Measurements from ENCODE around the gene DBI. TPM values are rescaled to one million over a fixed set of nuclear protein-coding genes. Genes with fewer than 3 reads are reported as not detected.

DBI gene
- total and polyA plus RNA-seq, 2 of the 8 experiments (the other 6 are each of a cell fraction or from before 2014, with no cell fraction given), result 180 to 212 TPM

DNA sequence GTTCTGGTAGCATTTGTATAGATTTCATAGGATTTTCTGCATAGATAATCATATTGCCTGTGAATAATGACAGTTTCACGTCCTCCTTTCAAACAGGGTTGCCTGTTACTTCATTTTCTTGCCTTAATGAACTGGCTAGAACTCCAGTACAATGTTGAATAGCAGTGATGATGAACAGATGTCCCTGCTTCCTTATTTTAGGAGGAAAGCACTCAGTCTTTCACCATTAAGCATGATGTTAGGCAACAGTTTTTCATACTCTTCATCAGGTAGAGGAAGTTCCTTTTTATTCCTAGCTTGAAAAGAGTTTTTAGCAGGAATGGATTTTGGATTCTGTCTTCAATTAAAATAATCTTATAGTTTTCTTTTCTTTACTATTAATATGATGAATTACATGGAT lies 39.8 kb upstream of the DBI start:
- Histone ChIP-seq H3K36me3 (ENCODE audit: control insufficient read depth in 2 of 4, insufficient read depth in 4 of 4, low read length in 3 of 4) (no peaks in the 10 kb centered on the region), H4K91ac (replicated peaks; ENCODE audit: insufficient read length, low read length) (no peak overlapping the region), H3K79me1 (ENCODE audit: low read depth, low read length) (no peaks in the 10 kb centered on the region), H2AFZ (ENCODE audit: low read length) (no peak overlapping the region), H2AK5ac (ENCODE audit: low read depth, low read length) (no peak overlapping the region), H3K27me3 (replicated peaks in 1 of 4; ENCODE audit: control insufficient read depth in 3 of 4, extremely low read depth in 1 of 4, insufficient read depth in 3 of 4, low read length in 3 of 4) (no peaks in the 10 kb centered on the region), H3K56ac (replicated peaks; ENCODE audit: insufficient read length, low read depth, low read length) (no peak overlapping the region), H3K4me2 (ENCODE audit: insufficient read depth in 1 of 2, low read depth in 2 of 2, low read length in 2 of 2) (no peak overlapping the region), H2BK15ac (ENCODE audit: low read length) (no peak overlapping the region), H2BK12ac (ENCODE audit: low read depth, low read length) (no peak overlapping the region), H3K18ac (ENCODE audit: extremely low read depth, low read length) (no peak overlapping the region), H3K23me2 (ENCODE audit: low read depth, low read length) (no peaks in the 10 kb centered on the region), H3K9me3 (ENCODE audit: insufficient read depth in 2 of 2, low read depth in 1 of 2, low read length in 1 of 2) (no peaks in the 10 kb centered on the region), H3K4me3 (ENCODE audit: extremely low read depth in 1 of 4, insufficient read depth in 2 of 4, low read depth in 3 of 4, low read length in 4 of 4) (no peak overlapping the region), H4K5ac (ENCODE audit: insufficient read length, low read depth, low read length) (no peak overlapping the region), H4K8ac (ENCODE audit: extremely low read depth, insufficient read depth, low read length) (no peak overlapping the region), H3K27ac (ENCODE audit: low read depth, low read length) (no peak overlapping the region), H2BK5ac (ENCODE audit: low read depth, low read length) (no peak overlapping the region), H3K9ac (replicated peaks in 1 of 4; ENCODE audit: extremely low read depth in 1 of 4, low read depth in 3 of 4, low read length in 3 of 4) (no peak overlapping the region), H2BK120ac (replicated peaks; ENCODE audit: low read depth, low read length) (no peak overlapping the region), H3K4me1 (replicated peaks in 1 of 4; ENCODE audit: control insufficient read depth in 3 of 4, insufficient read depth in 4 of 4, low read length in 3 of 4) (no peaks in the 10 kb centered on the region), H2BK20ac (ENCODE audit: low read length) (no peak overlapping the region), H3K4ac (replicated peaks; ENCODE audit: insufficient read length, low read depth, low read length) (no peak overlapping the region), H3K23ac (ENCODE audit: insufficient read length) (no peak overlapping the region), H3K14ac (ENCODE audit: insufficient read length) (no peak overlapping the region), H3K79me2 (ENCODE audit: control insufficient read depth in 1 of 2, insufficient read depth in 2 of 2, low read length in 2 of 2) (no peaks in the 10 kb centered on the region), H4K20me1 (replicated peaks in 1 of 2; ENCODE audit: control insufficient read depth in 1 of 2, insufficient read depth in 2 of 2, low read length in 2 of 2) (no peaks in the 10 kb centered on the region)
- TF ChIP-seq, protein P1, sequence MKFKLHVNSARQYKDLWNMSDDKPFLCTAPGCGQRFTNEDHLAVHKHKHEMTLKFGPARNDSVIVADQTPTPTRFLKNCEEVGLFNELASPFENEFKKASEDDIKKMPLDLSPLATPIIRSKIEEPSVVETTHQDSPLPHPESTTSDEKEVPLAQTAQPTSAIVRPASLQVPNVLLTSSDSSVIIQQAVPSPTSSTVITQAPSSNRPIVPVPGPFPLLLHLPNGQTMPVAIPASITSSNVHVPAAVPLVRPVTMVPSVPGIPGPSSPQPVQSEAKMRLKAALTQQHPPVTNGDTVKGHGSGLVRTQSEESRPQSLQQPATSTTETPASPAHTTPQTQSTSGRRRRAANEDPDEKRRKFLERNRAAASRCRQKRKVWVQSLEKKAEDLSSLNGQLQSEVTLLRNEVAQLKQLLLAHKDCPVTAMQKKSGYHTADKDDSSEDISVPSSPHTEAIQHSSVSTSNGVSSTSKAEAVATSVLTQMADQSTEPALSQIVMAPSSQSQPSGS (IDR thresholded peaks at IDR 0.05; ENCODE audit: low read length), result no peak
- TF ChIP-seq KDM5A (IDR thresholded peaks at IDR 0.05; ENCODE audit: low read length) (no peak), TAF1 (IDR thresholded peaks at IDR 0.05; ENCODE audit: low read depth, low read length) (no peak), ASH2L (IDR thresholded peaks at IDR 0.05; ENCODE audit: low read length) (no peak), BCL11A (IDR thresholded peaks at IDR 0.05; ENCODE audit: low read depth in 2 of 2, low read length in 2 of 2) (no peak), SUZ12 (IDR thresholded peaks at IDR 0.05; ENCODE audit: low read length) (no peak), JUND (IDR thresholded peaks at IDR 0.05; ENCODE audit: low read length) (no peak), BACH1 (IDR thresholded peaks at IDR 0.05; ENCODE audit: low read length) (no peak), CEBPB (IDR thresholded peaks at IDR 0.05; ENCODE audit: low read depth, low read length) (no peak)
- TF ChIP-seq, protein P2, sequence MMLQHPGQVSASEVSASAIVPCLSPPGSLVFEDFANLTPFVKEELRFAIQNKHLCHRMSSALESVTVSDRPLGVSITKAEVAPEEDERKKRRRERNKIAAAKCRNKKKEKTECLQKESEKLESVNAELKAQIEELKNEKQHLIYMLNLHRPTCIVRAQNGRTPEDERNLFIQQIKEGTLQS (IDR thresholded peaks at IDR 0.05; ENCODE audit: insufficient read depth, low read depth, low read length), result no peak
- FAIRE-seq, result no peak
- ChIA-PET CTCF (ENCODE audit: partially characterized antibody) (interaction anchor here (0.9 to 1.2 kb wide), 2 partner anchors 15 to 168 kb away, joined by 3 read pairs; no protein-coding TSS in a partner anchor), POLR2A (ENCODE audit: partially characterized antibody) (no interaction called here)
- WGBS, 2 experiments (ENCODE audit: extremely low coverage in 1 of 2, insufficient coverage in 1 of 2, insufficient read length in 1 of 2, insufficient replicate concordance in 2 of 2, low coverage in 1 of 2, low lambda C conversion rate in 2 of 2, missing lambda C conversion rate in 1 of 2), result 80% methylated on average over 1 of the region's 1 CpG; no CpG with 5 or more reads in 1 of the 2 experiments
- no peak for DNase-seq (ENCODE audit: low read depth in 1 of 2, low spot score in 2 of 2)
